Fibroblast of skin of back (primary cell): Measurements from ENCODE around the gene KRT6A.
A peak's percentile ranks its signal among the peaks of the same experiment; 100 is the strongest.

ENCODE experiments used
- DNase-seq: peaks from one replicate; pipeline ENCODE4 v3.0.0-alpha.2; 2013

The KRT6A gene

DNA sequence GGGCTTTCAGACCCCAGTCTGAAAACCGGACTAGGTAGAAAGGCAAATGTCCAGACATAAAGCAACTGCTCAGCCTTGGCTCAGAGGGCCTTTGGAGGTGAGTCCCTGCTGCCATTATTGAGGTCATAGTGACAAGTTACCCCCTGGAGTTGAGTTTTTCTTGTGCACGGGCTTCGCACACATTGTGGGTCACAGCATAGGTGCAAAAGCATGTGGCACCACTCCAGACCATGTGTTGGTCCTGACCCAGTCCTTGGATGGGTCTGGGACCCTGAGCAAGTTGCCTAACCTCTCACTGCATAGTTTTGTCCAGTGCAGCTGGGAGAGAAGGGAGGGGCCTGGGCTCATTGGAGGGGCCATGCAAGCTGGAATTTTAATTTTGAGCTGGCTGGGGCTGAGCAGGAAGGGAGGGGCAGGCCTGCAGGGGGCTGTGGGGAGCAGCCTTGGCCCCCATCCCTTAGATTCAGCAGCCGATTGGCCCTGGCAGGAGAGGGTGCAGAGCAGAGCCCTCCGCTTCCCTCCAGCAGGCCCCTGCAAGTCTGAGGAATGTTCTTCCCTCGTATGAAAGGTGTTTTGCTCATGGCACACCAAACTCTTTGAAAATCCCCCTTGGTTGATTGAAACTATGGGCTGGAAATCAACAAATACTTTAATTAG lies 31.3 kb upstream of the KRT6A start:
- DNase-seq = no peak

- DNase-seq = no peak
Observed at GRCh38 chr12:52523824-52524223, 30.8 kb upstream of the KRT6A start.

- peak; percentile 40 for DNase-seq
Observed at GRCh38 chr12:52522346-52523011, 29.4 kb upstream of the KRT6A start.

DNA sequence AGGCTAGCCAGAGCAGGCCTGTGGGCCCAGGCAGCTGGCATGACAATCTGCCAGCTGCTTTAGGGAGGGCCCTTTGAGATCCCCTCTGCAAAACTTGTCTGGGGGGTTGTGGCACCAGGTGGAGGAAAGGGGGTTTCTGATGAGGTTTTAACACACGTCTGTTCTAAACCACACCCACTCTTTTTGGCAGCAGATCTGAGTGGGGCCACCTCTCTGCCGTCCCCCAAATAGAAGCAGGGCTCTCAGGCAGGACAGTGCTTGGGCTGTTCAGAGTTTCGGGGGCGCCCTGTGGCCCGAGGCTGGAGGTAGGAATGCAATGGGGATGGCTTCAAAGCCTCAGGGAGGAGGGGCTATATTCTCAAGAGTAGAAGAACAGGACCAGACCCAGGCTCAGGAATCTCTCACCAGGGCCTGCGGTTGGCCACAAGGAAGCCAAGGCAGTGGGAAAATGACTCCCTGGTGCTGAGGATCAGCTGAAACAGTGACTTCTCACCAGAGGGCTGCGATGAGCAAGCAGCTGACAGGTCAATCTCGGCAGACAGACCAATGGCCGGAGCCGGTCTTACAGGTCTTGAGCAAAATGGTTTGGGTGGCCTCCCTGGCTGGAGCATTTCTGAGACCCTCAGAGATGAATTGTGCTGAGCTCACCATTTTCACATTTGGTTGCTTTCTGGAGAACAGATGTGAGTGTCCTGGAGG lies 28.7 kb upstream of the KRT6A start:
- peak; percentile 76 for DNase-seq

GRCh38 chr12:52521175-52521567 lies 28.1 kb upstream of the KRT6A start:
- peak; percentile 22 for DNase-seq

GRCh38 chr12:52519826-52520662 lies 27.0 kb upstream of the KRT6A start, which contains the start of gene KRT5:
TSS of gene KRT5 (minus strand) at chr12:52520394. CDS start at chr12:52520296, 98 bp downstream.
- DNase-seq = no peak

DNA sequence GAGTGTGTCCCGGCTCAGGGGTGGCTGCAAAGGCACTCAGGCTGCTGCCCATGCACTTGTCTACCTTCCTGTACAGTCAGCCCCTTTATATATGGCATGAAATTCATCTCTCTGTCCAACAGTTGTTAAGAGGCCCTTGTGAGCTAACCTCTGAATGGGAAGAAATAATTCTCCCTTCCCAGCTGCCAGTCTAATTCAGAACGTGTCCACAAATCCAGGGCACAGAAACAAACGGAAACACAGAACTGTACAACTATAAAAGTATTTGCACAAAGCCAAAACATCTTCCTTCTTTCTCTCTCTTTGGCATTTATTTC lies 26.3 kb upstream of the KRT6A start:
- DNase-seq = no peak

GRCh38 chr12:52518574-52519386 lies 25.7 kb upstream of the KRT6A start:
- DNase-seq = no peak

- DNase-seq = no peak
Observed at GRCh38 chr12:52517888-52518287, 24.8 kb upstream of the KRT6A start.

DNA sequence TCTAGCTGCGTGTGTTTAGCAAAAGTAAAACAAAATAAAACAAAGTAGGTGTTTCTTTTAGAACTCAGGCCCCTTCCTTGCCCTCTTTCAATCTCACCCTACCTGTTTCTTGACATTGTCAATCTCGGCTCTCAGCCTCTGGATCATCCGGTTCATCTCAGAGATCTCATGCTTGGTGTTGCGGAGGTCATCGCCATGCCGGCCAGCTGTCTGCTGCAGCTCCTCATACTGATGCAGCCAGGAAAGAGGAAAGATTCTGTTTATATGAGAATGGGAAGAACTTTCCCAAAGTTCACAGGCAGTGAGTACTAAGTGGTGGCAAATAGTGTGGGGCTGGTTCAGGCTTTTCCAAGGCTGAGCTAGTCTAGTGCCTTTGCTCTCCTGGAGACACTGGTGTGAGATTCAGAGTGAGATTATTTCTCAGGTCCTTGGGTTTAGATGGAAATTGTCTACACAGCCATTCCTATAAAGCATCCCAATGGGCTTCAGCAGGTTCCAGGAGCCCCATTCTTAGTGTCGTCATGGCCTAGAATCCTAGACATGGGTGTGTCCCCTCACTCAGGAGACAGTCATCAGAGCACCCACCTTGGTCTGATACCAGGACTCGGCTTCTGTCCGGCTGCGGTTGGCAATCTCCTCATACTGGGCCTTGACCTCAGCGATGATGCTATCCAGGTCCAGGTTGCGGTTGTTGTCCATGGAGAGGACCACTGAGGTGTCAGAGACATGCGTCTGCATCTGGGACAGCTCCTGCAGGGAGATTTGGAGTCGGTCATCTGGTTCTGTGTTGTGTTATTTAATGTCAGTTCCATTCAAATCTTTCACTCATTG lies 24.2 kb upstream of the KRT6A start:
- no peak for DNase-seq

GRCh38 chr12:52515927-52516831 lies 23.1 kb upstream of the KRT6A start:
- DNase-seq = no peak

DNA sequence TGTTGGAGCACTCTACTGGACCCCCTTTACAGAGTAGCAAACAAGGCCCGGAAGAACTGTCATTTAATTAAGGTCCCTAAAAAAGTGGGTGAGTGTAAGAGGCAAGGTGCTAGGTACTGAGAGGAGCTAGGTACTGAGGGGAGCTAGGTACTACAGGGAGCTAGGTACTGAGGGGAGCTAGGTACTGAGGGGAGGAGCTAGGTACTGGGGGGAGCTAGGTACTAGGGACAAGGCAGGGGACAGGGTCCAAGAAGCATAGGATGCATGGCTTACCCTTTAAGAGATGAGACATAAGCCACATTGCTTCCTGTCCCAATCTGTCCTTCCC lies 22.2 kb upstream of the KRT6A start:
- no peak for DNase-seq

DNA sequence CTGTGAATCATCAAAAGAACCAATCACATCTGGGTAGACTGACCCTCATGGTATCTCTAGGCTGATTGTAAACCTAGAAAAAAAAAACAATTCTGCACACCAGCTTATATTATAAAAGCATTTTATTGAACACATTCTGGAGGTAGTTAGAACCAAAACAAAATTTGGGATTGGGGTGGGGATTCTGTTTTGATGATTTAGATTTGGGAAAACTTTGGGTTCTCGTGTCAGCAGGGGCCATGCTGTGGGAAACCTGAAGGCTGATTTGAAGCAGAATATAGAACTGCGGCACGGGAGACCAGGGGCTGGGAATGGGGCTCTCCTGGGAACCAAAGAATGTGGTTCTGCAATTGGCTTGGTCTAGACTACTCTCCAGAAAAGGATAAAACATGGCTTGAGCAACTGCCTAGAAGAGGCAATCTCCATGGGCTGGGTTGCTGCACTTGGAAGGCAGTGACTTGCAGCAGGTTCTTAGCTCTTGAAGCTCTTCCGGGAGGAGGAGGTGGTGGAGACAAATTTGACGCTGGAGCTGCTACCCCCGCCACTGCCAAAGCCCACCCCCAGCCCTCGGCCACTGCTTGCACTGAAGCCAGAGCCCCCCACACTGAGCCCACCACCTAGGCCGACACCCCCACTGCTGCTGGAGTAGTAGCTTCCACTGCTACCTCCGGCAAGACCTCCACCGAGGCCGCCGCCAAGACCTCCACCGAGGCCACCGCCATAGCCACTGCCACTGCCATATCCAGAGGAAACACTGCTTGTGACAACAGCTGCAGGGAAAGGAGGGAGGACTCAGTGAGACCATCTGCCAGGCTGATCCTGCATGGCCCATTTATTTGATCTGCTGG lies 21.6 kb upstream of the KRT6A start:
- DNase-seq = no peak

DNA sequence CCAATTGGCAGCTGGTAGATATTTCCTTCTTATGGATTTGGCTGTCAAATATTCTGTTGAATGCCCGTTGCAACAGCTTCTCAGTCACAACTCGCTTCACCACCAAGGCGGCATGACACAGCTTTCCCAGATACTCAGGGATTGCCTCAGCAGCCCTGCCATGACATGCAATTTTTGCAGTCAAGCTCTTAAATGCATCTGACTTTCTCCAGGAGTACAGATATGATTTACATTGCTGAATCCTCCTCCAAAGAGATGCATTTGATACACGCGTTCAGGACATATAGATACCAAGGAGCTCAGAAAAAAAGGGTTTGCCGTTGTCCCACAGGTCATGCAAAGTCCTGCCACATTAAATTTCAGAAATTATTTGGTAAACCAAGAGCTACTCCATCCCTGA lies 20.7 kb upstream of the KRT6A start:
- no peak for DNase-seq

DNA sequence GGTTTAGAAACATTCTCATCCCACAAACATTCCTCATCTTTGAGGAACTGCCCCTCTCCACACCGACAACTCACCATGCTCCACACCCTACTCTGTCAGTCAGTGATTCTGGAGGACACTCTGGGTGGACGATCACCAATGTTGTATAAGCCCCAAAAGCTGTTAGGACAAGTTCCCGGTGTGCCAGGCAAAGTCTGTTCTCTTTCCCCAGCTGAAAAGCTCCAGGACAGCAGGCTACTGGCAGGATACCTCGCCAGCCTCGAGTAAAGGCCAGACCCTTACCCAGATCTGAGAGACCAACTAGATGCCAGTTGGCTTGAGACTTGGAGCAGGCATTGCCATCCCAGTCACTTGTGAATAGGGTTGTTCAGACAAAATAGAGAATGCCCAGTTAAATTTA lies 15.2 kb upstream of the KRT6A start:
- no peak for DNase-seq

GRCh38 chr12:52506858-52507715 lies 14.0 kb upstream of the KRT6A start:
- DNase-seq = peak; percentile 73

DNA sequence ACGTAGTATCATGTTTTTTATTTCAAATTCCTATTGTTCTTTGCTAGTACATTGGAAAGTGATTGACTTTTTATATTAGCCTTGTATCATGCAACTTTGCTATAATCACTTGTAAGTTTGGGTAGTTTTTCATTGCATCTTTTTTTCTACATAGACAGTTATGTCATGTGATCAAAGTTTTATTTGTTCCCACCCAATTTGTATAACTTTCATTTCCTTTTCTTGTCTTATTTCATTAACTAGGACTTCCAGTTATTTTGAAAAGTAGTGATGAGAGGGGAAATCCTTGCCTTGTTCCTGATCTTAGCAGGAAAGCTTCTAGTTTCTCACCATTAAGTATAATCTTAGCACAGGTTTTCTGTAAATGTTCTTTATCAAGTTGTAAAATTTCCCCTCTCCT lies 9.8 kb upstream of the KRT6A start:
- DNase-seq = no peak

DNA sequence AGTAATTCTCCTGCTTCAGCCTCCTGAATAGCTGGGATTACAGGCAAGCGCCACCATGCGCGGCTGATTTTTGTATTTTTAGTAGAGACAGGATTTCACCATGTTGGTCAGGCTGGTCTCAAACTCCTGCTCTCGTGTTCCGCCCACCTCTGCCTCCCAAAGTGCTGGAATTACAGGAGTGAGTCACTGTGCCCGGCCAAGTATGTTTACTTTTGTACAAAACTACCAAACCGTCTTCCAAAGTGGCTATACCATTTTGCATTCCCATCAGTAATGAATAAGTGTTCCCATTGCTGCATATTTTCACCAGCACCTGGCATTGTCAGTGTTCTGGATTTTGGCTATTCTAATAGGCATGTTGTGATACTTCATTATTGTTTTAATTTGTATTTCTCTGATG lies 8.4 kb upstream of the KRT6A start:
- no peak for DNase-seq
